MCF 10A (cell line): ENCODE measurements around the gene DARS1. TPM values are rescaled to one million over a fixed set of nuclear protein-coding genes. Genes with fewer than 3 reads are reported as not detected.
"Not testable (repeated sequence)": the region's sequence is repeated elsewhere in the genome, so short reads cannot be mapped to it uniquely, and the experiment has no call there.

ENCODE experiments used
- BruUV-seq: library from RNA; stranded (reverse); fragments of 400-500 nt; replicated peaks from 2 replicates; lab custom pipeline; 2021; lab: Mats Ljungman, UMichigan
- CTCF ChIA-PET: fragments of 300-600 bp; sonication (Branson Sonifier 250); formaldehyde crosslinking; extraction: SDS; loops from one replicate; lab custom pipeline; 2021; ENCODE audit warnings: antibody characterized with exemption, inconsistent platforms; lab: Yijun Ruan, JAX
- POLR2A ChIA-PET: fragments of 300-600, 350-650 bp; sonication (Branson Sonifier 250); formaldehyde crosslinking; extraction: SDS; loops from one replicate; lab custom pipeline; 2020; ENCODE audit warnings: antibody characterized with exemption, inconsistent platforms; lab: Yijun Ruan, JAX
- DNase-seq: peaks from one replicate; pipeline ENCODE4 v3.0.0-alpha.2; 2018; ENCODE audit not compliant: unreplicated experiment
- H3K27ac Mint-ChIP-seq: one replicate; pipeline ENCODE4 v1.8.0; 2022; ENCODE audit warnings: mild to moderate bottlenecking, low read depth, mixed read lengths; ENCODE audit not compliant: unreplicated experiment
- H3K27me3 Mint-ChIP-seq: one replicate; pipeline ENCODE4 v1.8.0; 2022; ENCODE audit warnings: mixed read lengths; ENCODE audit not compliant: insufficient read depth, unreplicated experiment
- H3K36me3 Mint-ChIP-seq: one replicate; pipeline ENCODE4 v1.8.0; 2022; ENCODE audit warnings: mild to moderate bottlenecking, moderate library complexity, mixed read lengths; ENCODE audit not compliant: insufficient read depth, unreplicated experiment
- H3K4me1 Mint-ChIP-seq: one replicate; pipeline ENCODE4 v1.8.0; 2022; ENCODE audit warnings: mixed read lengths; ENCODE audit not compliant: insufficient read depth, unreplicated experiment
- H3K4me3 Mint-ChIP-seq: one replicate; pipeline ENCODE4 v1.8.0; 2022; ENCODE audit warnings: mild to moderate bottlenecking, moderate library complexity, mixed read lengths; ENCODE audit not compliant: unreplicated experiment
- H3K9me3 Mint-ChIP-seq: one replicate; pipeline ENCODE4 v1.8.0; 2022; ENCODE audit warnings: mixed read lengths; ENCODE audit not compliant: unreplicated experiment
- CTCF ChIP-seq: fragments of 200-600 bp; IDR thresholded peaks from one replicate; pipeline ENCODE4 v1.8.0; 2022; ENCODE audit warnings: antibody characterized with exemption, mild to moderate bottlenecking; ENCODE audit not compliant: unreplicated experiment
- intact Hi-C: fragments of 100-400 bp; cut with micrococcal nuclease; formaldehyde crosslinking; loops from 2 replicates; pipeline ENCODE4 v1.14.1; 2022
- total RNA-seq: library from RNA; stranded (reverse); gene quantifications from 2 replicates; pipeline ENCODE4 v1.2.3, GENCODE V29; 2022

Gene DARS1
- total RNA-seq, 1 experiment from 2014 or later: 66.5 TPM

- Mint-ChIP-seq H3K4me1 (no peaks in the 10 kb centered on the region), H3K9me3 (no peaks in the 10 kb centered on the region), H3K27me3 (peaks cover 11% of the 10 kb centered on the region), H3K27ac (no peak overlapping the region), H3K36me3 (no peaks in the 10 kb centered on the region), H3K4me3 (no peak overlapping the region)
- intact Hi-C loops: no loop called here
- POLR2A ChIA-PET: no interaction called here
- no peak for DNase-seq
- CTCF ChIA-PET: interaction anchor here (0.7 to 1.1 kb wide), 2 partner anchors 31 to 409 kb away, joined by 3 read pairs; no protein-coding TSS in a partner anchor
- no peak for TF ChIP-seq CTCF
- BruUV-seq: no TSS peak
Observed at GRCh38 chr2:135882415-135882814, 103.0 kb downstream of the DARS1 start.

GRCh38 chr2:135876770-135877169 lies 108.7 kb downstream of the DARS1 start:
- H3K36me3 Mint-ChIP-seq, DNase-seq, intact Hi-C loops, BruUV-seq, H3K9me3 Mint-ChIP-seq, H3K27me3 Mint-ChIP-seq: not testable (repeated sequence)
- CTCF ChIA-PET: interaction anchor here (0.7 kb wide), 2 partner anchors 437 to 938 kb away, joined by 3 read pairs; no protein-coding TSS in a partner anchor
- Mint-ChIP-seq H3K4me3 (peak overlapping the region; percentile 87), H3K27ac (peak overlapping the region; percentile 81), H3K4me1 (peaks cover 24% of the 10 kb centered on the region)
- POLR2A ChIA-PET: interaction anchor here (0.7 to 1.8 kb wide), 5 partner anchors 72 to 1735 kb away, joined by 3 to 8 read pairs (median 3); no protein-coding TSS in a partner anchor

GRCh38 chr2:135876066-135876711 lies 109.2 kb downstream of the DARS1 start, which contains the start of gene MCM6:
MCM6 (minus strand) TSS chr2:135876443; CDS start chr2:135876365, 78 bp downstream.
- no peak for TF ChIP-seq CTCF
- H3K36me3 Mint-ChIP-seq: peaks cover 4% of the 10 kb centered on the region
- CTCF ChIA-PET: interaction anchor here (0.7 to 1.4 kb wide), 4 partner anchors 11 to 939 kb away, joined by 3 to 5 read pairs (median 3); no protein-coding TSS in a partner anchor
- H3K4me1 Mint-ChIP-seq: peaks cover 24% of the 10 kb centered on the region
- H3K4me3 Mint-ChIP-seq: peak within 1 kb of the TSS; percentile 87
- no peaks in the 10 kb centered on the region for H3K9me3 Mint-ChIP-seq
- TSS peak; percentile 16 for BruUV-seq
- no peaks in the 10 kb centered on the region for H3K27me3 Mint-ChIP-seq
- peak; percentile 99 for DNase-seq
- H3K27ac Mint-ChIP-seq: peak within 1 kb of the TSS; percentile 81
- intact Hi-C loops: no loop called here
- POLR2A ChIA-PET: interaction anchor here (0.7 to 1.8 kb wide), 8 partner anchors 10 to 1734 kb away, joined by 3 to 8 read pairs (median 3); no protein-coding TSS in a partner anchor

- Mint-ChIP-seq H3K4me3 (peak overlapping the region; percentile 87), H3K27me3 (no peaks in the 10 kb centered on the region), H3K27ac (peak overlapping the region; percentile 81), H3K4me1 (peaks cover 24% of the 10 kb centered on the region), H3K36me3 (peaks cover 10% of the 10 kb centered on the region), H3K9me3 (no peaks in the 10 kb centered on the region)
- intact Hi-C loops: no loop called here
- TF ChIP-seq CTCF: no peak
- peak; percentile 53 for DNase-seq
- ChIA-PET POLR2A (interaction anchor here (0.7 to 1.8 kb wide), 9 partner anchors 10 to 882 kb away, joined by 3 to 8 read pairs (median 3); no protein-coding TSS in a partner anchor), CTCF (interaction anchor here (1.0 to 1.4 kb wide), 4 partner anchors 9 to 38 kb away, joined by 3 to 5 read pairs (median 4); no protein-coding TSS in a partner anchor)
- BruUV-seq: no TSS peak
Observed at GRCh38 chr2:135875491-135876065, 109.8 kb downstream of the DARS1 start.
